Osteoblast (primary cell): ENCODE data around the gene AMMECR1L. TPM values are rescaled to one million over a fixed set of nuclear protein-coding genes. Genes with fewer than 3 reads are reported as not detected.
"Not testable (repeated sequence)": the region's sequence is repeated elsewhere in the genome, so short reads cannot be mapped to it uniquely, and the experiment has no call there.

Source experiments
- DNase-seq: peaks from one replicate; pipeline ENCODE4 v3.0.0; 2011; ENCODE audit warnings: low spot score, mixed read lengths; ENCODE audit not compliant: insufficient read length; ENCODE audit errors: missing footprints
- H2AFZ ChIP-seq: 2 replicates; pipeline ENCODE4 v1.6.0; 2011; ENCODE audit warnings: mild to moderate bottlenecking, low read length
- H3K27ac ChIP-seq: 2 replicates; pipeline ENCODE4 v1.5.1; 2011; ENCODE audit warnings: mild to moderate bottlenecking, low read depth, low read length, moderate library complexity
- H3K27me3 ChIP-seq: 2 replicates; pipeline ENCODE4 v1.6.0; 2012; ENCODE audit warnings: mild to moderate bottlenecking, control low read depth, inconsistent platforms, low read length, moderate library complexity; ENCODE audit not compliant: insufficient read depth
- H3K36me3 ChIP-seq: 2 replicates; pipeline ENCODE4 v1.5.1; 2011; ENCODE audit warnings: mild to moderate bottlenecking, low read length, control low read depth, moderate library complexity; ENCODE audit not compliant: insufficient read depth
- H3K4me1 ChIP-seq: 2 replicates; pipeline ENCODE4 v1.5.1; 2011; ENCODE audit warnings: mild to moderate bottlenecking, low read length, control low read depth, moderate library complexity; ENCODE audit not compliant: insufficient read depth
- H3K4me2 ChIP-seq: 2 replicates; pipeline ENCODE4 v1.6.0; 2011; ENCODE audit warnings: mild to moderate bottlenecking, low read length; ENCODE audit not compliant: insufficient read depth
- H3K4me3 ChIP-seq: fragments of 200-600 bp; sonication (generic); 3 replicates; pipeline ENCODE4 v1.5.1; 2012; ENCODE audit warnings: mild to moderate bottlenecking, low read length, inconsistent platforms; ENCODE audit not compliant: insufficient read depth
- H3K79me2 ChIP-seq: 2 replicates; pipeline ENCODE4 v1.6.0; 2012; ENCODE audit warnings: mild to moderate bottlenecking, low read length, control low read depth, inconsistent platforms; ENCODE audit not compliant: insufficient read depth
- H3K9me3 ChIP-seq: 2 replicates; pipeline ENCODE4 v1.5.1; 2011; ENCODE audit warnings: low read depth, low read length, control low read depth
- H4K20me1 ChIP-seq: 2 replicates; pipeline ENCODE4 v1.6.0; 2012; ENCODE audit warnings: mild to moderate bottlenecking, low read length, control low read depth; ENCODE audit not compliant: insufficient read depth
- CTCF ChIP-seq: IDR thresholded peaks from 2 replicates; pipeline ENCODE4 v1.5.1; 2011; ENCODE audit warnings: mild to moderate bottlenecking, low read depth, low read length, moderate library complexity; ENCODE audit errors: extremely low read depth
- total RNA-seq: library from RNA; depleted of rRNA; stranded (reverse); fragments of >200 nt; gene quantifications from 2 replicates; pipeline ENCODE4 v1.2.3, GENCODE V29; 2012

Gene AMMECR1L
- total RNA-seq, 1 donor, result 15.6 TPM

GRCh38 chr2:127910415-127910814, 24.7 kb upstream of the AMMECR1L start:
- Histone ChIP-seq H3K4me2 (no peak overlapping the region), H3K27ac (no peak overlapping the region), H3K4me3 (no peak overlapping the region), H3K4me1 (no peaks in the 10 kb centered on the region), H3K27me3 (peaks cover 21% of the 10 kb centered on the region), H3K36me3 (no peaks in the 10 kb centered on the region), H2AFZ (no peak overlapping the region), H4K20me1 (no peaks in the 10 kb centered on the region), H3K9me3 (no peaks in the 10 kb centered on the region), H3K79me2 (no peaks in the 10 kb centered on the region)
- DNase-seq, result no peak
- no peak for TF ChIP-seq CTCF

GRCh38 chr2:127909019-127909418, 23.3 kb upstream of the AMMECR1L start:
- no peak overlapping the region for H2AFZ ChIP-seq
- H3K9me3 ChIP-seq, result no peaks in the 10 kb centered on the region
- H4K20me1 ChIP-seq, result no peaks in the 10 kb centered on the region
- H3K4me3 ChIP-seq, result no peak overlapping the region
- no peak overlapping the region for H3K27ac ChIP-seq
- no peak for DNase-seq
- H3K27me3 ChIP-seq, result peaks cover 21% of the 10 kb centered on the region
- H3K36me3 ChIP-seq, result no peaks in the 10 kb centered on the region
- no peaks in the 10 kb centered on the region for H3K79me2 ChIP-seq
- no peaks in the 10 kb centered on the region for H3K4me1 ChIP-seq
- no peak overlapping the region for H3K4me2 ChIP-seq
- no peak for TF ChIP-seq CTCF

DNA sequence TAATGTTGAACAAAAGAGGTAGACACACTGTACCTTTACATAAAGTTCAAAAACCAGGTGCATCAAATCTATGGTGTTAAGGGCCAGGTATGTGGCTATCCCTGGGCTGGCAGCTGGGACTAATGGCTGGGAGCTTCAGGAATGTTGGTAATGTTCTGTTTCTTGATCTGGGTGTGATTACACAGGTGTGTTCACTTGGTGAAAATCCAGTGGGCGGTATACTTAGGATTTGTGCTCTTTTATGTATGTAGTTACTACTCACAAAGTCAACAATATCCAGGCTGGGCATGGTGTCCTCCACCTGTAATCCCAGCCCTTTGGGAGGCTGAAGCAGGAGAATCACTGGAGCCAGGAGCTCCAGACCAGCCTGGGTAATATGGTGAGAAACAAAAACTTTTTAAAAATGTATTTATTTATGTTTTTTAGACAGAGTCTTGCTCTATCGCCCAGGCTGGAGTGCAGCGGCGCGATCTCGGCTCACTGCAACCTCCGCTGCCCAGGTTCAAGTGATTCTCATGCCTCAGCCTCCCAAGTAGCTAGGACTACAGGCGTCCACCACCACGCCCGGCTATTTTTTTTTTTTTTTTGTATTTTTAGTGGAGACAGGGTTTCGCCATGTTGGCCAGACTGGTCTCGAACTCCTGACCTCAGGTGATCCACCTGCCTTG, 22.1 kb upstream of the AMMECR1L start:
- H3K4me2 ChIP-seq, H3K4me1 ChIP-seq, DNase-seq, H3K27ac ChIP-seq, H2AFZ ChIP-seq, H4K20me1 ChIP-seq, H3K4me3 ChIP-seq, H3K36me3 ChIP-seq, H3K9me3 ChIP-seq, H3K79me2 ChIP-seq: not testable (repeated sequence)
- peaks cover 21% of the 10 kb centered on the region for H3K27me3 ChIP-seq

- H3K36me3 ChIP-seq, result no peaks in the 10 kb centered on the region
- no peak overlapping the region for H3K27ac ChIP-seq
- H3K4me1 ChIP-seq, result no peaks in the 10 kb centered on the region
- H3K79me2 ChIP-seq, result no peaks in the 10 kb centered on the region
- peaks cover 21% of the 10 kb centered on the region for H3K27me3 ChIP-seq
- H3K4me2 ChIP-seq, result no peak overlapping the region
- H3K9me3 ChIP-seq, result no peaks in the 10 kb centered on the region
- no peak overlapping the region for H3K4me3 ChIP-seq
- no peaks in the 10 kb centered on the region for H4K20me1 ChIP-seq
- no peak for DNase-seq
- H2AFZ ChIP-seq, result no peak overlapping the region
- TF ChIP-seq CTCF, result no peak
Observed at GRCh38 chr2:127906206-127906926, 20.6 kb upstream of the AMMECR1L start.
